ENCODE data around the gene ZNF652.
A peak's percentile ranks its signal among the peaks of the same experiment; 100 is the strongest.

The ZNF652 gene

DNA sequence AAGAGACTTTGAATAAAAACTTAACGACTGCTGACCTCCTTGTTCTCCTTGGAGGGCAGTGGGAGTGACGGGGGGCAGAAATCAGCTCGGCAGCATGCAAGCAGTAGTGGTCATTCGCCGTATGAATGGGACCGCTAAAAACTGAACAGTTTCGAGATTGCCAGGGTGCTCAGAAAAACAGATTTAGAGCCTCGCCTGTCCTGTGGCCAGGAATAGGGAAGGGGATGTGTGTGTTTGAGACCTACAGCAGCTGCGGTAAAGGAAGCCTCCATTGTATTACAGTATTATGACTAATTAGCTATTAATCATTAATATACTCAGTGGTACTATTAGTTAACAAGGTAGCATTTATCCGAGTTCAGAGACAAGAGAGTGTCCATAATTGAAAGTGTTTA is 670 bp upstream of the ZNF652 start:
- H3K79me2 ChIP-seq (ENCODE audit: control insufficient read depth, low read length), result peaks cover 39% of the 10 kb centered on the region
- peak overlapping the region; percentile 78 for H3K4me3 ChIP-seq (ENCODE audit: low read length)
- peaks cover 20% of the 10 kb centered on the region for H4K20me1 ChIP-seq (ENCODE audit: control insufficient read depth, insufficient read depth, low read depth, low read length)
- H3K36me3 ChIP-seq (ENCODE audit: control insufficient read depth, low read length), result peaks cover 12% of the 10 kb centered on the region; the same call in 1 of the 2 replicates
- H3K4me2 ChIP-seq (ENCODE audit: low read length), result peak overlapping the region; percentile 93
- TF ChIP-seq EZH2phosphoT487 (IDR thresholded peaks at IDR 0.05; ENCODE audit: borderline replicate concordance, low read length), result no peak
- TF ChIP-seq, protein P1, sequence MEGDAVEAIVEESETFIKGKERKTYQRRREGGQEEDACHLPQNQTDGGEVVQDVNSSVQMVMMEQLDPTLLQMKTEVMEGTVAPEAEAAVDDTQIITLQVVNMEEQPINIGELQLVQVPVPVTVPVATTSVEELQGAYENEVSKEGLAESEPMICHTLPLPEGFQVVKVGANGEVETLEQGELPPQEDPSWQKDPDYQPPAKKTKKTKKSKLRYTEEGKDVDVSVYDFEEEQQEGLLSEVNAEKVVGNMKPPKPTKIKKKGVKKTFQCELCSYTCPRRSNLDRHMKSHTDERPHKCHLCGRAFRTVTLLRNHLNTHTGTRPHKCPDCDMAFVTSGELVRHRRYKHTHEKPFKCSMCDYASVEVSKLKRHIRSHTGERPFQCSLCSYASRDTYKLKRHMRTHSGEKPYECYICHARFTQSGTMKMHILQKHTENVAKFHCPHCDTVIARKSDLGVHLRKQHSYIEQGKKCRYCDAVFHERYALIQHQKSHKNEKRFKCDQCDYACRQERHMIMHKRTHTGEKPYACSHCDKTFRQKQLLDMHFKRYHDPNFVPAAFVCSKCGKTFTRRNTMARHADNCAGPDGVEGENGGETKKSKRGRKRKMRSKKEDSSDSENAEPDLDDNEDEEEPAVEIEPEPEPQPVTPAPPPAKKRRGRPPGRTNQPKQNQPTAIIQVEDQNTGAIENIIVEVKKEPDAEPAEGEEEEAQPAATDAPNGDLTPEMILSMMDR (IDR thresholded peaks at IDR 0.05; ENCODE audit: low read depth, low read length, poor library complexity, severe bottlenecking), result no peak
- H3K27ac ChIP-seq (ENCODE audit: low read depth, low read length), result no peak overlapping the region
- H3K27me3 ChIP-seq (ENCODE audit: control insufficient read depth, low read length), result no peaks in the 10 kb centered on the region
- no peaks in the 10 kb centered on the region for H3K9me3 ChIP-seq (ENCODE audit: control insufficient read depth, insufficient read depth, low read length)
- 0 out of 2 replicates have a peak, but pooled peaks cover 2% of the 10 kb centered on the region for H3F3A ChIP-seq (ENCODE audit: control insufficient read depth, insufficient read depth)
- no peaks in the 10 kb centered on the region for H3K9me2 ChIP-seq (replicated peaks; ENCODE audit: control insufficient read depth, low read length)
- H3K4me1 ChIP-seq (ENCODE audit: control insufficient read depth, low read length), result peaks cover 40% of the 10 kb centered on the region

DNA sequence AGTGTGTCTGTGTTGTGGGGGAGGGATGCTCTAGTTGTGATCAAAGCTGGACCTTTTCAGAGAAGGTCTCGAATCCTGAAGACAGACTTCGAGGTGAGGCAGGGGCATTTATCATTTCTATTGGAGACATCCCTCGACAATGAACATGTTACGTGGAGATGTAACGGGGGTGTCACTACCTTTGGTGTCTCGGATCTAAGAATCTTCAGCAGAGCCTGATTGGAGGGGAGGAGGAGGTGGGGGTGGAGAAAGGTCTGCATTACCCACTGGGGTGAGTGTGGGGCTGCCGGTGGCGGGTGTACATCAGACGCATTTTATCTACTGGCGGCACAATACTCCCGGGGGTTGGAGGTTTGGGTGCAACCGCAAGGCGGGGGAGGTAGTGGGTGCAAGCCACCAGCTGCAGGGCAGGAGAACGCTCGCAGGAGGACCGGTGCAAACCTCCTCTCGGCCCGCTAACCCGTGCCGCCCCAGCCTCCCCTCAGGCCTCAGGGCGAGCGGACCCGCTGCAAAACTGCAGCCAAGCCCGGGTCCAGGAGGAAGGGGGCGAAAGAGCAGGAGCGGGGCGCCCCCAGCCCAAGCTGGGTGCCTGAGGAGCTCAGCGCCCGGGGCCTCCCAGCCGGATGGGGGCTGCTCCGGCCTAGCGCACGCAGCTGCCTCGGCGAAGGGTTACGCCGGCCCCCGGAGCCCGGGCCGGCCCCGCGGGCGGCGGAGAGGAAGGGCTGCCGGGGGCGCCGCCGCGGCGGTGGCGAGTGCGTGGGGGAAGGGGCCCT is 735 bp downstream of the ZNF652 start:
- 0 out of 2 replicates have a peak, but pooled peaks cover 2% of the 10 kb centered on the region for H3F3A ChIP-seq (ENCODE audit: control insufficient read depth, insufficient read depth)

DNA sequence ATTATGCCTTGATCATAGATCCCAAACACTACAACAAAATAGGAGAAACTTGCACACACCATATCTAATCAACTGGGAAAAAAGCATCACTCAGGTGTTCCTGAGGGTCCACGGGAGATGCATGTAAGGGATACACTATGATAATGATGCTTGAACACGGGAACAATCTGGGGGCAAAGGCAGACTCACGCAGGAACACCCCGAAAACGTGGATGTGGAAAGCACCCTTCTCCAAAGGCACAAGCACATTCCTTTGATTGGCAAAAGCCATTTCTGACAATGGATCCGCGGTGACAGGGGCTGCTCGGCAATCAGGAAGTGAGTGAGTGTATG is 1.3 kb downstream of the ZNF652 start:
- H3K27me3 ChIP-seq (ENCODE audit: control insufficient read depth, low read length), result no peaks in the 10 kb centered on the region
- TF ChIP-seq EZH2phosphoT487 (IDR thresholded peaks at IDR 0.05; ENCODE audit: borderline replicate concordance, low read length), result no peak
- TF ChIP-seq, protein P1 (IDR thresholded peaks at IDR 0.05; ENCODE audit: low read depth, low read length, poor library complexity, severe bottlenecking), result no peak
- H3K79me2 ChIP-seq (ENCODE audit: control insufficient read depth, low read length), result peaks cover 59% of the 10 kb centered on the region
- peak overlapping the region; percentile 76 for H3K27ac ChIP-seq (ENCODE audit: low read depth, low read length)
- H3K36me3 ChIP-seq (ENCODE audit: control insufficient read depth, low read length), result peaks cover 12% of the 10 kb centered on the region; the same call in 1 of the 2 replicates
- no peaks in the 10 kb centered on the region for H3K9me3 ChIP-seq (ENCODE audit: control insufficient read depth, insufficient read depth, low read length)
- peak overlapping the region; percentile 87 for H3K4me3 ChIP-seq (ENCODE audit: low read length)
- H3K4me1 ChIP-seq (ENCODE audit: control insufficient read depth, low read length), result peaks cover 46% of the 10 kb centered on the region
- 0 out of 2 replicates have a peak, but pooled peaks cover 2% of the 10 kb centered on the region for H3F3A ChIP-seq (ENCODE audit: control insufficient read depth, insufficient read depth)
- peak overlapping the region; percentile 82 for H3K4me2 ChIP-seq (ENCODE audit: low read length)
- H4K20me1 ChIP-seq (ENCODE audit: control insufficient read depth, insufficient read depth, low read depth, low read length), result peaks cover 20% of the 10 kb centered on the region
- H3K9me2 ChIP-seq (replicated peaks; ENCODE audit: control insufficient read depth, low read length), result no peaks in the 10 kb centered on the region

More for the DNA sequence above, 735 bp downstream of the ZNF652 start:
- peaks cover 53% of the 10 kb centered on the region for H3K79me2 ChIP-seq (ENCODE audit: control insufficient read depth, low read length)
- H3K9me2 ChIP-seq (replicated peaks; ENCODE audit: control insufficient read depth, low read length), result no peaks in the 10 kb centered on the region
- H3K4me1 ChIP-seq (ENCODE audit: control insufficient read depth, low read length), result peaks cover 46% of the 10 kb centered on the region
- H3K4me3 ChIP-seq (ENCODE audit: low read length), result peak overlapping the region; percentile 87
- H3K27me3 ChIP-seq (ENCODE audit: control insufficient read depth, low read length), result no peaks in the 10 kb centered on the region
- TF ChIP-seq, protein P1 (IDR thresholded peaks at IDR 0.05; ENCODE audit: low read depth, low read length, poor library complexity, severe bottlenecking), result no peak
- no peak for TF ChIP-seq EZH2phosphoT487 (IDR thresholded peaks at IDR 0.05; ENCODE audit: borderline replicate concordance, low read length)
- H3K36me3 ChIP-seq (ENCODE audit: control insufficient read depth, low read length), result peaks cover 12% of the 10 kb centered on the region; the same call in 1 of the 2 replicates
- peaks cover 20% of the 10 kb centered on the region for H4K20me1 ChIP-seq (ENCODE audit: control insufficient read depth, insufficient read depth, low read depth, low read length)
- H3K4me2 ChIP-seq (ENCODE audit: low read length), result peak overlapping the region; percentile 82
- peak overlapping the region; percentile 76 for H3K27ac ChIP-seq (ENCODE audit: low read depth, low read length)
- H3K9me3 ChIP-seq (ENCODE audit: control insufficient read depth, insufficient read depth, low read length), result no peaks in the 10 kb centered on the region
